Measurements from ENCODE around the gene HAUS1. TPM values are rescaled to one million over a fixed set of nuclear protein-coding genes. Genes with fewer than 3 reads are reported as not detected.
A peak's percentile ranks its signal among the peaks of the same experiment; 100 is the strongest.

Gene HAUS1, protein sequence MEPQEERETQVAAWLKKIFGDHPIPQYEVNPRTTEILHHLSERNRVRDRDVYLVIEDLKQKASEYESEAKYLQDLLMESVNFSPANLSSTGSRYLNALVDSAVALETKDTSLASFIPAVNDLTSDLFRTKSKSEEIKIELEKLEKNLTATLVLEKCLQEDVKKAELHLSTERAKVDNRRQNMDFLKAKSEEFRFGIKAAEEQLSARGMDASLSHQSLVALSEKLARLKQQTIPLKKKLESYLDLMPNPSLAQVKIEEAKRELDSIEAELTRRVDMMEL
- polyA plus RNA-seq (ENCODE audit: insufficient read length in 4 of 4): 10 to 100 TPM; 46.2 to 54.9 (median 47.9) TPM

DNA sequence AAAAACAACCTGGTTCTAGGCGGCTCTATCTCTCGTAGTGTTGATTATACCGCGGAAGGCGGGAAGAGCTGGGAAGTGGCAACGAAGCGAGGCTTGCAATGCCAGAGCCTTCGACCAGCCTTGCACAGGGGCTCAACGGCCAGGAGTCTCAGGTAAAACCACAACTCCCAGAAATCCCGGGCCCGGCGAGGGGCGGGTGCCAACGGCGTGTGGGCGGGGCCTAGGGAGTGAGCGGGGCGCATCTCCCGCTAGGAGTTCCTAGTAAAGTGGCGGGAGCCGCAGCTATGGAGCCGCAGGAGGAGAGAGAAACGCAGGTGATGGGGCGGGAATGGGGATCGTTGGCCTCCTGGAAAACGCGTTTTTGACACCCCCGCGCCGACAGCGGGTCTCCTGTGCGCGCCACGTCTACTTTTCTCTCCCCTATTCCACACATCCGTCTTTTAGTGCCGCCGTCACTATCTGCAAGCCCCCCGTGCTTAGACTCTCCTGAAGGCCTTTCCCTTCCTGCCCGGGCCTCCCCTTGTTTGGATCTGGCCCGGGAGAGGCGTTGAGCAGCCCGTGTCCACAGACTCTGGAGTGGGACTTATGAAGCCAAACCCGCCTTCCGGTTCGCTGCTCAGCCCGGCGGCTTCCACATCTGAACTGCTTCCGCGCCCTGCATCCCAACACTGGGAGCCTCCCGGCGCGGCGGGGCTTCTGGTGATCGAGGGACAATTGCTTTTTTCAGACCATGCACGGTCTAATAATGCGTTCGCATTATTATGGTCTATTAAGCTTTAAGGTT is at the start of gene HAUS1:
HAUS1 (plus strand) TSS at position 258 of the 784 bp plus-strand sequence; CDS start at position 285, 27 bp downstream.
- peak; percentile 75 to 87 (median 82) for DNase-seq (ENCODE audit: low read depth in 4 of 4, low spot score in 3 of 4)

DNA sequence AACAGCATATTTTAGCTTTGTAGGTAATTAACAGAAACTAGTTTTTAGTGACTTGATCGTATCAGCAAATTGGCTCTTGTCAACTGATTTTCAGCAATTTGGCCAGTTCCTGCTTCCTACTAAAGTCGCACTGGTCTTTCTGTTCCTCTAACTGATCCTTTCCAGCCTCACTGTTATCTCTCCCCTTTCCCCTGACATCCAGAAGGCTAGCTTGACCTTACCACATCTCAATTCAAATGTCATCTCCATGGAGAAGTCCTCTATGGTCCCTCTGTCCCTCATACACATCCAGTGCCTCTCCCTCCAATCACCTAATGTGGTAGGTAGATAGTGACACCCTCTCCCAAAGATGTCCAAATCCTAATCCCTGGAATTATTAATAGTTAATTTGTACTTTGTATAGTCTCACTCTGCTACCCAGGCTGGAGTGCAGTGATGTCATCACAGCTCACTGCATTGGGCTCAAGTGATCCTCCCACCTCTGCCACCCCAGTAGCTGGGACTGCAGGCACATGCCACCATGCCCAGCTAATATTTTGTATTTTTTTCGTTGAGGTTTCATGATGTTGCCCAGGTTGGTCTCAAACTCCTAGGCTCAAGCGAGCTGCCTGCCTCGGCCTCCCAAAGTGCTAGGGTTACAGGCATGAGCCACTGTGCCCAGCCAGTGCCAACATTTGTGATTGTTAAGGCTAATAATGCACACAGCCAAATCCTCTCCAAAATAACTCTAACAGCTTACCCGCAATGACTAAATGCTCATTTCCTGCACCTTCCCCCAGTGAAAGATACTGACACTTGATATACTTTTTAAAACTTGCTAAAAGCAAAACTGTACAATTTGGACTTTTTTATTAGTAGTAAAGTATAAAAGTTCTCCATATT is 49.0 kb upstream of the HAUS1 start:
- no peak for DNase-seq (ENCODE audit: low read depth in 4 of 4, low spot score in 3 of 4)

DNA sequence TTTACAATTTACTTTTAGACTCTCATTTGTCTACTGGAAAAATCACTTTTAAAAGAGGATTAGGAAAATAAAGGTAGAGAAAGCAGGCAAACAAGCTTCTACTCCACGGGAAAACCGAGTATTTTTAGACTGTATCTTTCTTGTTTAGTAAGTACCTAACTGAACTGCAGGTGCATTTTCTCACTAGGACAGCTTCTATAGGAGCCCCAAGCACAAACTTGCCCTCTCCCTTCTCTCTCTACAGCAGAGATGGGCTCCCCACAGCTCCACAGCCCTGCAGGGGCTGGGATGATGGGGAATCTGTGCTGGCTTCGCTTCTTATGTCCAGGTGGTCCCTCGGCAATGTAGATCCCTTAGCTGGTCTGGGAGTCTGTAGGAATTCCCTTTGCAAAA is 48.4 kb upstream of the HAUS1 start:
- no peak for DNase-seq (ENCODE audit: low read depth in 4 of 4, low spot score in 3 of 4)

DNA sequence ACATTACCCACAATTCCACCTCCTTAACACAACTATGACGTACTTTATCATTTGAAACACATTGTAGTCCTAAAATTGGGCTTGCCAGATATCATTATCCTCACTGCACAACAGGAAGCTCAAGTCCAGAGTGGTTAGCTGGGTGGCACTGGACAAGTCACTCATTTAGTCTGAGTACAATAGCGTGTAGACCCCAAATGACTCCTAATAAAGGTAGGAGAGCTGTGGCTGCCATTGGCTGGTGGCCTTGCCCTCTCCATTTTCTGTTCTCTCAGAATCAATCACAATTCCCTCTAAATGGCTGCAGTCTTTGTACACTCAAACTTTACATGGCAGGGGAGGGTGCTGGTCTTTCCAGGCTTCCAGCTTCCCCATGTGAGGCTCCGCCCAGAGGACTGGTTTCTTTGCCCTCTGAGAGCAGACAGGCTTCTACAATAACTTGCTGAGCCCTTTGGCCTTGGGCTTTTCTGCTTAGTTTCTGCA is 43.8 kb upstream of the HAUS1 start:
- DNase-seq (ENCODE audit: low read depth in 4 of 4, low spot score in 3 of 4): no peak

DNA sequence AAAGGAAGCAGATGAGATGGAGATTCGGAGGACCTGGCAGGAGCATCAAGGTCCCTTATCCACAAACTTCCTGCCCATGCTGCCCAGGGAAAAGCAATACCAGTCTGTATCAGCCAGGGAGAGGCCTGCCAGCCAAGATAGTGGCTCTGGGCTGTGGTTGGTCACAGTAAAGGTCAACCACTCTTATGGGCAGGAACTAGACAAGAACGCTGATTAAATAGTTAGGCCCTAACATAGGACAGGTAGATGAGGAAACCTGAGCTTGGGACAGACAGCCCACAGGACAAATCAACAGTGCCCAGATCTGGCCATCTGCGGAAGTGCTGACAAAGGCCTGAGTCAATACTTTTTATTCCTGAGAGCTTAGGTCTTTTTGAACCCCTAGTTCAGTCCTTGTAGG is 42.8 kb upstream of the HAUS1 start:
- DNase-seq (ENCODE audit: low read depth in 4 of 4, low spot score in 3 of 4): no peak

DNA sequence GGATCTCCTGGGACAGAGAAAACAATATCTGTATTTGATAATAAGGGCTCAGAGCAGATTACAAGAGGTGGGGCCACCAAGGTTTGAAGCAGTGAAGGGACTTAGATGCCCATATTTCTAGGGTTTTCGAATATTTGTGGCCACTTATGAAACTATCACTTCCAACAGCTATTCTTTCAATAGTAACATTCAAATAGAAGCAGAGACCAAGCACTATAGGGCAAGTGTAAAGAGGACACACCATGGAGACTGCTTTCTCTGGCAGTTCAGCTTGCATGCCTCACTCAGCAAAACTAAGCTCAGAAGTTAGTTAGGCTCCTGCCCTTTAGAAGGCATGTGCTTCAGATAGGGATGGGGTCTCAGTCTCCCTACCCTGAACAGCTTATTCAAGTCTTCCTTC is 42.4 kb upstream of the HAUS1 start:
- no peak for DNase-seq (ENCODE audit: low read depth in 4 of 4, low spot score in 3 of 4)

DNA sequence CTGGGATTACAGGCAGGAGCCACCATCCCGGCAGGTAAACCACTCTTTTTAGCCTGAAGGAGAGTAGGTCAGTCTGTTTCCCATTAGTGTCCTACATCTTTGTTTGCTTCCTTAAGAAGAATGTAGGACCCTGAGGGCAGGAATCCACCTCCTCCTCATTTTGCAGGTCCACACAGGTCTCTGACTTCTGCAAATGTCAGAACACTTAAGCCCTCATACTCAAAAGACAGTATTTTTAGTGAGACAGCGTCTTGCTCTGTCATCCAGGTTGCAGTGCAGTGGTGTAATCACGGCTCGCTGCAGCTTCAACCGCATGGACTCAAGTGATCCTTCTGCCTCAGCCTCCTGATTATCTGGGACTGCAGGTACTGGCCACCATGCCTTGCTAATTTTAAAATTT is 41.4 kb upstream of the HAUS1 start:
- no peak for DNase-seq (ENCODE audit: low read depth in 4 of 4, low spot score in 3 of 4)

DNA sequence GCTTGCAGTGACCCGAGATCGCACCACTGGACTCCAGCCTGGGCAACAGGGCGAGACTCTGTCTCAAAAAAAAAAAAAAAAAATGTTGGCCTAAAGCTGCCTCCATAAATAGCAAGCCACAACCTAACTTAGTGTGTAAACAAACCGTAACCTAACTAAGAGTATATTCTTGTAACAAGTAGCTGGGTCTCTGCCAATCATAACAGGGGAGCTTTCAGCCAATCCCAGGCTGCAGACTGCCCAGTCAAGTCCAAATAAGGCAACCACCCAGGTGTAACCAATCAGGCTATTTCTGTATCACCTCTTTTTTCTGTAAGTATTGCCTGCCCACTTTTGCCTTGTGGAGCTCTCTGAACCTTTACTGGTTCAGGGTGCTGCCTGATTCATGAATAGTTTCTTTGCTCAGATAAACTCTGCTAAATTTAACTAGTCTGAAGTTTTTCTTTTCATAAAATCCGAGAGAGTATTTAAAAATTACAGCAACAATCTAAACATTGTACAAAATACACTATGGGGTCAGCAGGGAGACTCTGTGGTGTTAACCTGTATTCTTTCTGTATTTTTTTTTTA is 36.7 kb upstream of the HAUS1 start:
- no peak for DNase-seq (ENCODE audit: low read depth in 4 of 4, low spot score in 3 of 4)

DNA sequence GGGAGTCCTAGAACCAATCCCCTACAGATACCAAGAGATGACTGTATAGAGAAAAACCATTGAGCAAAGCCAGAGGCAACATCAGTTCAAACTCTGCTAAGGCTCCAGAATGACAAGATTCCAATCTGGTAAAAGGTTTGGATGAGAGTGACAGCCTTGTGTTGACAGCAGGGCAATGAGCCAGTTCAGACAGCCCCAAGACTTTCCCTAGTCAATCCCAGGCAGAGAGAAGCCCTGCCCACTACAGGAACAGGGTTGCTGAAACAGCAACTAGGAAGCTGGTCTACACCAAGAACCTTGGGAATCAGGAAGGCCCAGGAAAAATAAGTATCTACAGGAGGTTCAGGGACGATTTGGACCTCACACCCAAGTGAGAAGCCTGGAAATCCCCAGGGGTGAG is 35.4 kb upstream of the HAUS1 start:
- no peak for DNase-seq (ENCODE audit: low read depth in 4 of 4, low spot score in 3 of 4)

DNA sequence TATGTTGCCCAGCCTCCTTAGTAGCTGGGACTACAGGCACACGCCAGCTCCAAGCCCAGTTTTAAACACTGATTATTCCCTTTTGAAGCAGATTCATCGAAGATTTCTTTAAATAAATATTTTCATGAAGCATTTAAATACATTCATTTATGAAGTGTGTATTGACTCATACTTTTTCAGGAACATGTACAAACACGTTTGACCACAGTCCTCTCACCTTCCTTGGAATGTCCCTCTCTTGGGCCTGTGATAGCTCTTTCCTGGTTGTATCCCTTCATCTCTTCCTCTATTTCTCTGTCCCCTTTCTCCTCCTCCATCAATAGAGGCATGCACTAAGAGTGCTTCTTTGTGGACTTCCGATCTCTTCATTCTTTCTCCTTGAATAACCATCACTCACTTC is 34.7 kb upstream of the HAUS1 start:
- no peak for DNase-seq (ENCODE audit: low read depth in 4 of 4, low spot score in 3 of 4)

DNA sequence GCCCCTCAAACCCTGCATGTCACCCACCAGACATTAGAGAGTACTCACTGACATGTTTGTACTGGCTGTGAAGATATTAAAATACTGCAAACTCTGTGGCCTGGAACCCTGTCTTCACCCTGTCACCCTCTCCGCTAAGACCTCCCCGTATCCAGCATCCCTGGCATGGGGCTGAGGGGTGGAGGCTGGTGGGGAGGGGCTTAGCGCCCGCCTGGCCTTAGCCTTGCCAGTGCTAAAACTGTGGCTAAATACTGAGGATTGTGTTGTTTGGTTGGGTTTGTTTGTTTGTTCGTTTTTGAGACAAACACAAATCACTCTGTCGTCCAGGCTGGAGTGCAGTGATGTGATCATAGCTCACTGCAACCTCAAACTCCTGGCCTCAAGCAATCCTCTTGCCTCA is 34.0 kb upstream of the HAUS1 start:
- no peak for DNase-seq (ENCODE audit: low read depth in 4 of 4, low spot score in 3 of 4)

DNA sequence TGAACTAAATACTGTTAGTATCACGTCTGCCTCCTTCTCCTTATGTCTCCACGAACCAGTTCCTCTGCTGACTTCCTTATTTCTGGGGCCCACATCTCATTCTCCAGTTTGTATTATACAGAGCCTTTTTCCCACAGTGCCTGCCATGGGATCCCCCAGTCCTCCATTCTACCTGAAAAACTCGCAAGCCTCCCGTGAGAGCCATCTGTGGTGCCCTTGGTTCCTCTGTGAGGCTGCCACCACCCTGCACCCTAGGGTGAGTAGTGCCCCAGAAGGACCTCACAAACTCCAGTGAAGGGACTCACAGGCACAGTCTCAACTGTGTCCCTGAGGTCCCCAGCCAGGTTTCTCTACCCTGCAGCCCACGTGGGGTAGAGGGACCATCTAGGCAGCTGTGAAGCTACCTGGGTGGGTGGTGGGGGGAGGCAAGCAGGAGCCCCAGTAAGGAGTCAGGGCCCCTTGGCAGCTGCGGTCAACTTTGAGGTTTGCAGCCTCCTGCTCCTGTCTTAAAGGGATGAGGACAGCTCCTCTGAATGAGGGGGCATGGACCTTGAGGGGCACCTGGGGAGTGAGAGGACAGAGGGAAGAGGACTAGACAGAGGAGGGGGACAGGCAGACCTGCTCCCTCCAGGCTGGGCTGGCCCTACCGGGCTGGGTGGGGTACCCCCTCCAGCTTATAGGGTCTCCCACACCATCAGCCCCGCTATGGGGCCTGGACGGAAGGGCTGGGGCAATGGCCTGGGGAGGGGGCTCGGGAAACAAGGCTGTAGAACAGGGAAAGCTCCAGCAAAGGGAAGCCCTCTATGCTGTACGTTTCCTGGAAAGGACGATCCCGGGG is 33.2 kb upstream of the HAUS1 start:
- no peak for DNase-seq (ENCODE audit: low read depth in 4 of 4, low spot score in 3 of 4)

DNA sequence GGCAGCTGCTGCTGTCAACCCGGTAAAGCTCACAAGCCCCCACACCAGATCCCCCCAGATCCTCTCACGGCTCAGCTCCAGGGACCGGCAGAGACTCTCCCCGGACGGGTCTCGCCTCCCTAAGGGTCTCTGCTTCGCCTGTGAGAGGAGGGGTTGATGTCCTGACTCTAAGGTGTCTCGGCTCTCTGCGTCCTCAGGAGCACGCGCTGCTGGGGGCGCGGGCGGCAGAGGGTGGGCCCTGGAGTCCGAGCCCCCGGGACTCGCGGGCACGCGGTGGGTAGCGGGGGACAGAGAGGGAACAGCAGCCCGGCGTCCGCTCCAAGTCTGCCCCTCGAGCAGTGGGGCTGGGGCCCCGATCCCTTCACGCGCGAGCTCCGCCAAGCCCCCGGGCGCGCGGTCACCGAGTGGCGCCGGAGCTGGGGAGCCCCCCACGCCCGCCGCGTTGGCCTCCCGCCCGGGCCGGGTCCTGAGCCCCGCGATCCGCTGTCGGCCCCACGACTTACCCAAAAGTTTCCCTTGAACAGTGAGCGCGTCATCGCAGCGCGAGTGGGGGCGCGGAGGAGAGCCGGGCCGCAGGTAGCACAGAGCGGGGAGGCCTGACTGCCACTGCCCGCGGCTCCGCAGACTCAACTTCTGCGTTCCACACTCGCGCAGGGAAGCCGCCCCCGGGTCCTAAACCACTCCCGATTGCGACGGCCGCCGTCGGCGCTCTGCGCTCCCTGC is 32.4 kb upstream of the HAUS1 start, which contains the start of gene PSTPIP2:
PSTPIP2 (minus strand) TSS at position 608 of the 723 bp plus-strand sequence; CDS start at position 536, 72 bp downstream.
- peak in 1 of 4 donors; percentile 46 for DNase-seq (ENCODE audit: low read depth in 4 of 4, low spot score in 3 of 4)

DNA sequence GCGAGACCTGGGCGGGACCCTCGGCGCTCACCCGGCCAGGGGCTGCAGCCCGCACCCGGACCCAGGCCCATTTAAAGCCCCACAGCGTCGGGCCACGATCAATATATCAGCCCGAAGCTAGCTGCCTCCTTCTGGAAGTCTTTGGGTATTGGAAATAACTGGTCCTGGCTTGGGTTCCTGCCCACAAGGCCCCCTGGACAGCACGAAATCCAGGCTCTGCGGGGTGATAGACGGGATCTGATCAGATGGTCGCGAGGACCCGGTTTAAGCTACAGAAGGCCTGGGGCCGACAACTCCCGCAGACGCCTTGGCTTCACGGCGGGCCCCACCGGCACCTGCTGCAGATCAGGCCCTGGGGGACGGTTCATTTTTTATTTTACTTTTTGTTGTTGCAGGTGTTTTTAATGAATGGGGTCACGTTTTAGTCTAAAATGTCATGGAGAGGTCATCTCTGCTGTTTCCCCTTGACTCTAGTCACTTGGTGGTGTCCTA is 31.8 kb upstream of the HAUS1 start:
- no peak for DNase-seq (ENCODE audit: low read depth in 4 of 4, low spot score in 3 of 4)

DNA sequence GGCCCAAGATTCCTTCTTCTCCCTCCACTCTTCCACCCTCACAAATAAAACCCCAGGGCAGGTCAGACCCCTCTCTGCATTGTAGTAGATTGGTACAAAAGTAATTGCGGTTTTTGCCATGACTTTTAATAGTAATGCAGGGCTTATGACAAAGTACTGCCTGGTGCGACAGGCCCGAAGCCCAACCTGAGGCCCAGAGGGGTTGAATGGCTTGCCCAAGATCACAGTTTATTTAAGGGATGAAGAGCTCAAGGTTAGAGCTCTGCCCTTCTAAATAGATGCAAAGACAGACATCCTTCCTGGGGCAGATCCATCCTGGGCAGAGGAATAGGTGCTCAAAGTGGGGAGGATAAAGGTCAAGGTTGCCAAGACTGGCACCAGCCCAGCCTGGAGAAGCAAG is 31.2 kb upstream of the HAUS1 start:
- DNase-seq (ENCODE audit: low read depth in 4 of 4, low spot score in 3 of 4): no peak

DNA sequence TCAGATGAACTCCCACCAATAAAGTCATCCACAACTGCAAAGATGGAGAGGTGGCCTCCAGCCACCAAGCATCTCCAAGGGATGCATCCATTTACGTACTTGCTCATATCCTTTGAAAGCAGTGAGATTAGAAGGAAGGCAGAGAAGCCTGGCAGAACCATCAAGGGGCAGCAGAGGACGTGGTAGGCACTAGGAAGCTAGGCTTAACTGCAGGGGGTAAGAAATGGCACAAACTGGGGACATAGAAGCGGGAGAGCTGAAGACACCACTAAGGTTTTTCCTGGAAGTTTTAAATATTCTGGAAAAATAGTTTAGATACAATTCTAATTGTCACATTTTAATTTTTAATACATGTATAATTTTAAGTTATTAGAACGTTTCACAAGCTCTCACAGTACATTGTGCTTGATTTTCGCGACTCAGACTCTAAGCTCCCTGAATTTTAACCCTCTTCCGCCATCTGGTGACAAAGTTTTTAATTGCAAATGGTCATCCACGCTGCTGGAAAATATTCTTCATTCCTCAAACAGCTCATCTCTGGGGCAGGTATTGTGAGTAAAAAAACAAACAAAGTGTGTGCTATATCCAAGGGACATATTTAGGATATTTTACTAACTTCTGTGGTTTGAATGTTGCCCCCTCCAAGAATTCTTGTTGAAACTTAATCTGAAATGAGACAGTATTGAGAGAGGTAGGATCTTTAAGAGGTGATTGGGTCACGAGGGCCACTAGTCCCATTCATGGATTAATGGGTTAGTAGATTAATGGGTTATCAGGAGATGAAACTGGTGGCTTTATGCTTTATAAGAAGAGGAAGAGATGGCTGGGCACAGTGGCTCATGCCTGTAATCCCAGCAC is 30.5 kb upstream of the HAUS1 start:
- DNase-seq (ENCODE audit: low read depth in 4 of 4, low spot score in 3 of 4): peak in 2 of 4 donors; percentile 61 to 69

DNA sequence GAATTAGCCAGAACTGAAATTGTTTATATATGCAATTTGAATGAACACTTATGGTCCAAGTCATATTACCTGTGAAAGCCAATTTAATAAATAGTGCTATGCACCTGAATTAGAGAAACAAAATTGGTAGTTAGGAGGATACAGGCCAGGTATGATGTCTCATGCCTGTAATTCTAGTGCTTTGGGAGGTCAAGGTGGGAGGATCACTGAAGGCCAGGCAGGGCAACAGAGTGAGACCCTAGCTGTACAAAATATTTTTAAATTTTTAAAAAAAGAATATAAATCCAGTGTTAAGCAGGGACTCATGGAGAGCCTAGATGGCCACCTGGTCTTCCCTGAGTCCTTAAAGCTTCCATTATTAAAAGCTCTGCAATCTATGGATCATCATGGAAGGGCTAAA is 24.8 kb upstream of the HAUS1 start:
- DNase-seq (ENCODE audit: low read depth in 4 of 4, low spot score in 3 of 4): no peak

DNA sequence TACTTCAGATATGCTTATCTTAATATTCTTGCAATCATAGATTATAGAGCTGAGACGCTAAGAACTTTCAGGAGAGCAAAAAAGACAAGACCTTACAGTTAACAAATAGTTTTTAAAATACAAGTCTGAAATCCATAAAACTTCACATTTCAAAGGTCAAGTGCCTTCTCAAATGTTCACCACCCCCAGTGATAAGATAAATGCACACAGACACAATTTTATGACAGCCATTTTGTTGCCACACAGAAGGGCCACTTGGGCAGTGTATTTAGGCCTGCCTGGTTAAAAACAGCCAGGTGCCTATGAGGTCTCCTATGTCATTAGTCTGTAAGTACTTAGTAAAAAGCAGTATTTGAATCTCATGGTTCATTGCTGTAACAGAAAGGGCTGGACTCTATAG is 24.0 kb upstream of the HAUS1 start:
- no peak for DNase-seq (ENCODE audit: low read depth in 4 of 4, low spot score in 3 of 4)

All from right renal pelvis (tissue), 4 donors.